ENCODE measurements around the gene OSBPL10. TPM values are rescaled to one million over a fixed set of nuclear protein-coding genes. Genes with fewer than 3 reads are reported as not detected.
"Not testable (repeated sequence)": the region's sequence is repeated elsewhere in the genome, so short reads cannot be mapped to it uniquely, and the experiment has no call there.

OSBPL10 gene
- total RNA-seq, 4 donors from 2014 or later: 20.4 to 44.4 (median 30.2) TPM

DNA sequence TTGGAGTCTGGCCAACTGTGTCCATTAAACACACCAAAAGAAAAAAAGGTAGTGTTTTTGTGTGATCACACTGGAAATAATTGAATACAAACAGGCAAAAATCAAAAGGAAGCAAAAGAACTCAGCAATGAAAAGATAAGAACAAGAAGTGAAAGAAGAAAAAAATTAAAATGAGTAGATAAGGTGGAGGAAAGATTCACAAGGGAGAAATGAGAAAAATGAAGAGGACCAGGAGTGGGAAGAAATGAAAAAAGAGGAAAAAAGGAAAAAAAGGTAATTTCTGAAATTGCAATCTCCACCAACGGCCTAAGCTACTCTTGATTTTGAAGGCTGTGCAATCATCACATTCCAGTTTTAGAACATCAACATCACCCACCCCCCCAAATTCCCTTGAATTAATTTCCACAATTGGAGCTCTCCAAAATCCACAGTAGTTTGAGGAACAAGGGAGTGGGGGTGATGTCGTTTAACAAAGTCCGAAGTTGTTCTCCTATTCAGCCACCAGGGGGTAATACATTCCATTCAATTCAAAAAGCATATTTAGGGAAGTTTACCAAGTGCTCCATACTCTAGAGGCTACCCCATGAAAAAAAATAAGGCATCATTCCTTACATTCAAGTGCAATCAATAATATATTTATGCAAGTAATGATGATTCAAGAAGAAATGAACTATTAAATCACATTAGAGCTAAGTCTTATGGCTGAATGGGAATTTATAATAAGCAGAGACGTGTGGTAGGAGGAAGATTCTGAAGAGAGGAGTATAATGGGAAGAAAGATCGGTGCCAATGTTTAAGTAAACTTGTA lies 37.9 kb upstream of the OSBPL10 start:
- DNase-seq (ENCODE audit: low spot score in 2 of 2): no peak
- H3K4me3 ChIP-seq (ENCODE audit: low read depth, poor library complexity, severe bottlenecking): no peak overlapping the region
- TF ChIP-seq, protein P1, sequence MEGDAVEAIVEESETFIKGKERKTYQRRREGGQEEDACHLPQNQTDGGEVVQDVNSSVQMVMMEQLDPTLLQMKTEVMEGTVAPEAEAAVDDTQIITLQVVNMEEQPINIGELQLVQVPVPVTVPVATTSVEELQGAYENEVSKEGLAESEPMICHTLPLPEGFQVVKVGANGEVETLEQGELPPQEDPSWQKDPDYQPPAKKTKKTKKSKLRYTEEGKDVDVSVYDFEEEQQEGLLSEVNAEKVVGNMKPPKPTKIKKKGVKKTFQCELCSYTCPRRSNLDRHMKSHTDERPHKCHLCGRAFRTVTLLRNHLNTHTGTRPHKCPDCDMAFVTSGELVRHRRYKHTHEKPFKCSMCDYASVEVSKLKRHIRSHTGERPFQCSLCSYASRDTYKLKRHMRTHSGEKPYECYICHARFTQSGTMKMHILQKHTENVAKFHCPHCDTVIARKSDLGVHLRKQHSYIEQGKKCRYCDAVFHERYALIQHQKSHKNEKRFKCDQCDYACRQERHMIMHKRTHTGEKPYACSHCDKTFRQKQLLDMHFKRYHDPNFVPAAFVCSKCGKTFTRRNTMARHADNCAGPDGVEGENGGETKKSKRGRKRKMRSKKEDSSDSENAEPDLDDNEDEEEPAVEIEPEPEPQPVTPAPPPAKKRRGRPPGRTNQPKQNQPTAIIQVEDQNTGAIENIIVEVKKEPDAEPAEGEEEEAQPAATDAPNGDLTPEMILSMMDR (IDR thresholded peaks at IDR 0.05): peak in 1 of 3 donors; percentile 66
- TF ChIP-seq POLR2A (IDR thresholded peaks at IDR 0.05): no peak
- intact Hi-C loops (cut with DNase I; ENCODE audit: low total_unique reads): no loop called here
- WGBS, 2 donors: 45 to 49% methylated on average over 5 of the region's 5 CpGs

DNA sequence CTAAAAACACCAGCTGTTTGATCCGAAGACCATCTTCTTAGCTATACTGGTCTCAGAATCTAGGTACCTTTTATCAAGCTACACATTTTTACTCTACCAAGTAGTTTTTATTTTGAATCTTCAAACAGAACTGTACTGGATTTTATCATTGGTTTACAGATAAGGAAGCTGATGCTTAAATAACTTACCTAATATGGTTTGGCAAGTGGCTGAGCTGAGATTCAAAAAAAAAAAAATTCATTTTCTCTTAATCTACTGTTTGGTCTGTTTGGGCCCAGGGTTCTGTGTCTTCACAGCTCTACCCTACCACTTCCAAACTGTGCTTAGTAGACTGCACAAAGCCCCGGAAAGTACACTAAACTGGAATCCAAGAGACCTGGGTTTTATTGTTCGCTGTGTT lies 36.2 kb upstream of the OSBPL10 start:
- intact Hi-C loops (cut with DNase I; ENCODE audit: low total_unique reads): no loop called here
- TF ChIP-seq POLR2A (IDR thresholded peaks at IDR 0.05): no peak
- TF ChIP-seq, protein P1 (IDR thresholded peaks at IDR 0.05): no peak
- H3K4me3 ChIP-seq (ENCODE audit: low read depth, poor library complexity, severe bottlenecking): no peak overlapping the region
- no peak for DNase-seq (ENCODE audit: low spot score in 2 of 2)
- 90 to 92% methylated on average over 3 of the region's 3 CpGs for WGBS, 2 donors

DNA sequence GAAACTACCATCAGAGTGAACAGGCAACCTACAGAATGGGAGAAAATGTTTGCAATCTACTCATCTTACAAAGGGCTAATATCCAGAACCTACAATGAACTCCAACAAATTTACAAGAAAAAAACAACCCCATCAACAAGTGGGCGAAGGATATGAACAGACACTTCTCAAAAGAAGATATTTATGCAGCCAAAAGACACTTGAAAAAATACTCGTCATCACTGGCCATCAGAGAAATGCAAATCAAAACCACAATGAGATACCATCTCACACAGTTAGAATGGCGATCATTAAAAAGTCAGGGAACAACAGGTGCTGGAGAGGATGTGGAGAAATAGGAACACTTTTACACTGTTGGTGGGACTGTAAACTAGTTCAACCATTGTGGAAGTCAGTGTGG lies 34.6 kb upstream of the OSBPL10 start:
- H3K4me3 ChIP-seq (ENCODE audit: low read depth, poor library complexity, severe bottlenecking); intact Hi-C loops (cut with DNase I; ENCODE audit: low total_unique reads); DNase-seq (ENCODE audit: low spot score in 2 of 2): not testable (repeated sequence)
- WGBS, 2 donors: 83 to 92% methylated on average over 3 of the region's 3 CpGs

DNA sequence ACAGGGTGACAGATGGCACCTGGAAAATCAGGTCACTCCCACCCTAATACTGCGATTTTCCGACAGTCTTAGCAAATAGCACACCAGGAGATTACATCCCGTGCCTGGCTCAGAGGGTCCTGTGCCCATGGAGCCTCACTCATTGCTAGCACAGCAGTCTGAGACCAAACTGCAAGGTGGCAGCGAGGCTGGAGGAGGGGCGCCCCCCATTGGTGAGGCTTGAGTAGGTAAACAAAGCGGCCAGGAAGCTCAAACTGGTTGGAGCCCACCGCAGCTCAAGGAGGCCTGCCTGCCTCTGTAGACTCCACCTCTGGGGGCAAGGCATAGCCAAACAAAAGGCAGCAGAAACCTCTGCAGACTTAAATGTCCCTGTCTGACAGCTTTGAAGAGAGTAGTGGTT lies 29.6 kb upstream of the OSBPL10 start:
- DNase-seq (ENCODE audit: low spot score in 2 of 2); H3K4me3 ChIP-seq (ENCODE audit: low read depth, poor library complexity, severe bottlenecking); intact Hi-C loops (cut with DNase I; ENCODE audit: low total_unique reads): not testable (repeated sequence)
- WGBS, 2 donors: 92 to 95% methylated on average over 7 of the region's 7 CpGs

DNA sequence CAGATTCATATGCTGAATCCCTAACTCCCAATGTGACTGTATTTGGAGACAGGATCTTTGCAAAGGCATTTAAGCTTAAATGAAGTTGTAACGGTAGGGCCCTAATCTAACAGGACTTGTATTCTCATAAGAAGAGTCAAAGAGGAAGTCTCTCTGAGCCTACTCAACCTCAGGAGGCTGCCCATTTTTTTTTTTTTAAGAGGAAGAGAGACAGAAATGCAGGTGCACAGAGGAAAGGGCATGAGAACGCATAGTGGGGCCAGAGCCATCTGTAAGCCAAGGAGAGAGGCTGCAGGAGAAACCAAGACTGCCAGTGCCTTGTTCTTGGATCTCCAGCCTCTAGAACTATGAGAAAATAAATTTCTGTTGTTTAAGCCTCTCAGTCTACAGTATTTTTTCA lies 28.9 kb upstream of the OSBPL10 start:
- WGBS, 2 donors: 84 to 93% methylated on average over 2 of the region's 2 CpGs

DNA sequence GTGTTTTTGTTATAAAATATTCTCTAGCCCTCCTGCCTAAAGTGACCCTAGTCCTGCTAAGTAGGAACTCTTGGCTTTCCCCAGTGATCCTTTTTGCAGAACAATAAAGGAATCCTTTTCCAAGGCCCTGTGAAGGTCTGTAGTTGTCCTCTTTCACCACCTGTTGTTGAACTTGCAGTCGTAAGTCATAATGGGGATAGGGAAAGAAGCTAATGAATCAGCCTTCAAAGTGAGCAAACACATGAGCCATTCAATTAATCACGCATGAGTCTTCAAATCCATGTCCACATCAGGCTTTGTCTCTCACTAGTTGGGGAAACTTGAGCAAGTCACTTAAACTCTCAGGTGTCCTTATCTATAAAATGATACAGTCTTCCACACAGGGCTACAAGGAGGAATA lies 28.0 kb upstream of the OSBPL10 start:
- no peak for DNase-seq (ENCODE audit: low spot score in 2 of 2)
- TF ChIP-seq, protein P1 (IDR thresholded peaks at IDR 0.05): no peak
- TF ChIP-seq POLR2A (IDR thresholded peaks at IDR 0.05): no peak
- WGBS, 2 donors: 90 to 96% methylated on average over 2 of the region's 2 CpGs
- intact Hi-C loops (cut with DNase I; ENCODE audit: low total_unique reads): no loop called here
- no peak overlapping the region for H3K4me3 ChIP-seq (ENCODE audit: low read depth, poor library complexity, severe bottlenecking)

More for the DNA sequence above, 28.9 kb upstream of the OSBPL10 start:
- TF ChIP-seq, protein P1 (IDR thresholded peaks at IDR 0.05): no peak
- no peak for TF ChIP-seq POLR2A (IDR thresholded peaks at IDR 0.05)
- no peak for DNase-seq (ENCODE audit: low spot score in 2 of 2)
- intact Hi-C loops (cut with DNase I; ENCODE audit: low total_unique reads): no loop called here
- no peak overlapping the region for H3K4me3 ChIP-seq (ENCODE audit: low read depth, poor library complexity, severe bottlenecking)

All from lower leg skin (tissue), 4 donors.